Upper lobe of left lung (tissue), 4 donors: ENCODE results near the gene ITGAL.

Source experiments
- EP300 ChIP-seq, 4 donors: sonication (generic); formaldehyde crosslinking; IDR thresholded peaks; one replicate each; pipeline ENCODE4 v1.5.1; 2017; ENCODE audit warnings: antibody characterized with exemption in 4 of 4, control low read depth in 2 of 4
- POLR2AphosphoS5 ChIP-seq, 2 donors: sonication (generic); formaldehyde crosslinking; IDR thresholded peaks; one replicate each; pipeline ENCODE4 v1.5.1; 2017; ENCODE audit warnings: antibody characterized with exemption in 2 of 2
- TF ChIP-seq, protein P1 (sequence below), 6 experiments: fragments of 450-650 bp in 4 of 6; fragments of 200-600 bp in 2 of 6; sonication (generic) in 2 of 6; IDR thresholded peaks; one replicate each; pipeline ENCODE4 v1.5.1; 2016 to 2019; ENCODE audit warnings: antibody characterized with exemption in 6 of 6

DNA sequence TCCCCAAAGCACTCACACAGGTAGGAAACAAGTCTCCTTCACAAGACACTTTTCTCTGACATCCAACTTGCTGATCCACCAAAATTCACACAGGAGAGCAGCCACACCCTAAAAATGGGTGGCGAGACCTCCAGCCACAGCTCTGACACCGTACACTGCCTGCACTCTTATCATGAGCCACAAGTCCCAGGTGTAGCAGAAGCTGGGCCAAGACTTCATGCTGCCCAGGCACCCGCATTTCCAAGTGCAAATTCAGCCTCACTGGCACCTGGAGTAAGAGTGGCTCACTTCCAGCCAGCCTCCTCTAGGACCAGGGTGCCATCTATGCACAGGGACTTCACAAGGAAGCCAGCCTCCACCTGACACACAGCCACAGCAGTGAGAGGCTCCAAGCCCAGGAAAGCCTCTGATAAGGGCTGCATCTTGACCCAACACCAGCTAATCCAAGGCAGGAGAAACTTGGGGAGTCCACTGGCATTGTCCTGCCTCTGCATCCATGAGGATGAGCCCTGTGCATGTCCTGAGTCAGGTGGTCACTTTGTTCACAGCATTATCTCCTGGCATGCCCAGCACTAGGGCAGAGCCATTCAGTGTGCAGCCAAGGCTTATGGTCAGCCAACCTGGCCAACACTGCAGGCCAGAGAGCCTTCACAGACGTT, 56.4 kb downstream of the ITGAL start:
- TF ChIP-seq, protein P1, sequence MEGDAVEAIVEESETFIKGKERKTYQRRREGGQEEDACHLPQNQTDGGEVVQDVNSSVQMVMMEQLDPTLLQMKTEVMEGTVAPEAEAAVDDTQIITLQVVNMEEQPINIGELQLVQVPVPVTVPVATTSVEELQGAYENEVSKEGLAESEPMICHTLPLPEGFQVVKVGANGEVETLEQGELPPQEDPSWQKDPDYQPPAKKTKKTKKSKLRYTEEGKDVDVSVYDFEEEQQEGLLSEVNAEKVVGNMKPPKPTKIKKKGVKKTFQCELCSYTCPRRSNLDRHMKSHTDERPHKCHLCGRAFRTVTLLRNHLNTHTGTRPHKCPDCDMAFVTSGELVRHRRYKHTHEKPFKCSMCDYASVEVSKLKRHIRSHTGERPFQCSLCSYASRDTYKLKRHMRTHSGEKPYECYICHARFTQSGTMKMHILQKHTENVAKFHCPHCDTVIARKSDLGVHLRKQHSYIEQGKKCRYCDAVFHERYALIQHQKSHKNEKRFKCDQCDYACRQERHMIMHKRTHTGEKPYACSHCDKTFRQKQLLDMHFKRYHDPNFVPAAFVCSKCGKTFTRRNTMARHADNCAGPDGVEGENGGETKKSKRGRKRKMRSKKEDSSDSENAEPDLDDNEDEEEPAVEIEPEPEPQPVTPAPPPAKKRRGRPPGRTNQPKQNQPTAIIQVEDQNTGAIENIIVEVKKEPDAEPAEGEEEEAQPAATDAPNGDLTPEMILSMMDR (IDR thresholded peaks at IDR 0.05), result no peak
- TF ChIP-seq EP300 (IDR thresholded peaks at IDR 0.05) (no peak), POLR2AphosphoS5 (IDR thresholded peaks at IDR 0.05) (no peak)
